H1 (cell line): Measurements from ENCODE around the gene TUBB1. TPM values are rescaled to one million over a fixed set of nuclear protein-coding genes. Genes with fewer than 3 reads are reported as not detected.

ENCODE experiments used
- BCL11A ChIP-seq, 2 experiments: IDR thresholded peaks; one replicate each; pipeline ENCODE4 v1.6.1; 2011; ENCODE audit warnings: low read depth in 2 of 2, low read length in 2 of 2, mild to moderate bottlenecking in 2 of 2
- polyA plus RNA-seq, 7 experiments: library from polyadenylated mRNA; depleted of rRNA in 3 of 7; stranded (reverse) in 5 of 7; unstranded in 2 of 7; fragments of >200 nt in 5 of 7; fragments of 200-250 nt in 2 of 7; gene quantifications; 1 replicate in 5 of 7; 2 replicates in 1 of 7; 4 replicates in 1 of 7; pipeline versions ENCODE4 v1.2.1 to v1.2.3, GENCODE V29; 2011 to 2013; ENCODE audit warnings: missing spikeins in 2 of 7, mixed read lengths in 2 of 7
- total RNA-seq: library from RNA; stranded (reverse); fragmentation: NEBNext Ultra II Directional; extraction: Animal tissue kit (Norgen Biotek cat#: 25700); gene quantifications from 2 replicates; pipeline ENCODE4 v1.2.1, GENCODE V29; 2021

The TUBB1 gene
- total and polyA plus RNA-seq, 2 of the 8 experiments (the other 6 are each of a cell fraction or from before 2014, with no cell fraction given): not detected

DNA sequence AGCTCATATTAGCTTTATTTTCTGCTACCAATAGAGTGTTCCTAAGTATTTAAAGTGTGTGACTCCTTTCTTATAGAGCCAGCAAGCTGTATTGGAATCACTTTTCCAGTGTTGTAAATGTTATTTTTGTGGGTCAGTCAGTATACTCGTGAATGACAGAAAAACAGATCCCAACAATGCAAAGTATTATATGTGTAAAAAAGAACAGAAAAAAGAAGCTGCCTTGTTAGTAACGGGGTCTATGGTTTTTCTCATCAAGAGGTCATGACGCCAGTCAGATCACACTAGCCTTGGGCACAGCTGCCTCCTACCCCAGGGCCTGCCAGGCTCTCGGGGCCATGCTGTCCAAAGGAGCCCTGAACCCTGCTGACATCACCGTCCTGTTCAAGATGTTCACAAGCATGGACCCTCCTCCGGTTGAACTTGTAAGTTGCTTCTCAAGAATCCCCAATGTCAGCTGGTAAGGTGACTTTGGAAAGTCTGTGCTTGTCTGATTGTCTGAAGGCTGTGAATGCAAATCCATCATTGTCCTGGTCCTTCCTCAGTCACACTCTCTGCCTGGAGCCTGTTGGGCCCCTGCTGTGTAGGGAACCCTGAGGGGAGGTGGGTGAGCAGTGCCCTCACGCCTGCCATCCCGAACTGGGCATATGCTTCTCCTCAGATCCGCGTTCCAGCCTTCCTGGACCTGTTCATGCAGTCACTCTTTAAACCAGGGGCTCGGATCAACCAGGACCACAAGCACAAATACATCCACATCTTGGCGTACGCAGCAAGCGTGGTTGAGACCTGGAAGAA lies 28.4 kb upstream of the TUBB1 start (continued):
- no peak for TF ChIP-seq BCL11A (IDR thresholded peaks at IDR 0.05; ENCODE audit: low read depth in 2 of 2, low read length in 2 of 2)
